Right lobe of liver (tissue), 6 donors: ENCODE measurements around the gene GH1. TPM values are rescaled to one million over a fixed set of nuclear protein-coding genes. Genes with fewer than 3 reads are reported as not detected.

Experiments used
- ATAC-seq, 4 donors: fragments of 200-7000 bp; cut with Tn5 transposase; one replicate each; pipeline ENCODE4 v1.9.1; 2020; ENCODE audit warnings: mild to moderate bottlenecking in 4 of 4, moderate library complexity in 4 of 4
- DNase-seq, 3 donors: peaks; one replicate each; pipeline ENCODE4 v3.0.0-alpha.2; 2020
- H3K27ac ChIP-seq, 3 donors: fragments of 200-600 bp; one replicate each; pipeline ENCODE4 v1.8.0; 2022
- H3K27me3 ChIP-seq, 2 donors: fragments of 200-600 bp; one replicate each; pipeline ENCODE4 v1.8.0; 2022
- H3K36me3 ChIP-seq, 4 donors: fragments of 200-600 bp; sonication (generic) in 1 of 4; one replicate each; pipeline versions ENCODE4 v1.5.1 to v1.8.0; 2017 to 2022; ENCODE audit warnings: control low read depth in 1 of 4
- H3K4me1 ChIP-seq, 4 donors: fragments of 200-600 bp; sonication (generic) in 1 of 4; one replicate each; pipeline versions ENCODE4 v1.5.1 to v1.8.0; 2017 to 2022; ENCODE audit warnings: control low read depth in 1 of 4
- H3K4me3 ChIP-seq, 3 donors: fragments of 200-600 bp; one replicate each; pipeline ENCODE4 v1.8.0; 2022
- H3K9me3 ChIP-seq, 4 donors: fragments of 200-600 bp; sonication (generic) in 1 of 4; one replicate each; pipeline versions ENCODE4 v1.5.1 to v1.8.0; 2017 to 2022; ENCODE audit warnings: control low read depth in 1 of 4
- POLR2A ChIP-seq: fragments of 450-650 bp; IDR thresholded peaks from one replicate; pipeline ENCODE4 v1.6.1; 2017; ENCODE audit warnings: antibody characterized with exemption, mild to moderate bottlenecking
- WGBS: methylation state at CpG from one replicate; pipeline ENCODE4 v1.1.6; 2018; ENCODE audit warnings: low coverage, low lambda C conversion rate; ENCODE audit not compliant: insufficient coverage; ENCODE audit errors: missing lambda C conversion rate; 5-methylcytosine and 5-hydroxymethylcytosine counted together
- intact Hi-C, 2 donors: fragments of 100-400 bp; cut with DNase I; formaldehyde crosslinking; loops; one replicate each; pipeline versions ENCODE4 v1.11.2 to v1.14.1; 2022
- total RNA-seq, 6 experiments: library from RNA; depleted of rRNA in 2 of 6; stranded (reverse); fragments of >200 nt in 2 of 6; fragmentation: NEBNext Ultra II Directional in 3 of 6; extraction: Animal tissue kit (Norgen Biotek cat#: 25700) in 3 of 6; gene quantifications; one replicate each; pipeline versions ENCODE4 v1.1.0 to v1.2.4, GENCODE V29; 2016 to 2023
- TF ChIP-seq, protein P1 (sequence below), 4 donors: fragments of 200-600 bp in 3 of 4; fragments of 450-650 bp in 1 of 4; IDR thresholded peaks; one replicate each; pipeline versions ENCODE4 v1.5.1 to v1.8.0; 2016 to 2022; ENCODE audit warnings: antibody characterized with exemption in 4 of 4, mild to moderate bottlenecking in 2 of 4
- donor health status: DM: no; HTN: yes; CAD: no.
- donor health status: DM: no; HTN: no; CAD: no.
- donor health status: DM: no; HTN: no; CAD: no.
- donor health status: DM: no; HTN: yes; CAD: no.
- donor health status: DM: no; HTN: yes; CAD: no.

GH1 gene
- total RNA-seq, 6 experiments from 2014 or later, result not detected

- ATAC-seq (no peak), DNase-seq (no peak)
- Histone ChIP-seq H3K4me3 (no peak overlapping the region), H3K27me3 (no peaks in the 10 kb centered on the region), H3K4me1 (no peaks in the 10 kb centered on the region), H3K9me3 (no peaks in the 10 kb centered on the region), H3K27ac (no peak overlapping the region), H3K36me3 (no peaks in the 10 kb centered on the region)
- intact Hi-C loops, result loop anchor here in 1 of 2 donors (10.0 kb wide), 1 partner anchor 59 kb away; no protein-coding TSS in a partner anchor
- no CpG with 5 or more reads among the region's 6 CpGs for WGBS
- TF ChIP-seq, protein P1, sequence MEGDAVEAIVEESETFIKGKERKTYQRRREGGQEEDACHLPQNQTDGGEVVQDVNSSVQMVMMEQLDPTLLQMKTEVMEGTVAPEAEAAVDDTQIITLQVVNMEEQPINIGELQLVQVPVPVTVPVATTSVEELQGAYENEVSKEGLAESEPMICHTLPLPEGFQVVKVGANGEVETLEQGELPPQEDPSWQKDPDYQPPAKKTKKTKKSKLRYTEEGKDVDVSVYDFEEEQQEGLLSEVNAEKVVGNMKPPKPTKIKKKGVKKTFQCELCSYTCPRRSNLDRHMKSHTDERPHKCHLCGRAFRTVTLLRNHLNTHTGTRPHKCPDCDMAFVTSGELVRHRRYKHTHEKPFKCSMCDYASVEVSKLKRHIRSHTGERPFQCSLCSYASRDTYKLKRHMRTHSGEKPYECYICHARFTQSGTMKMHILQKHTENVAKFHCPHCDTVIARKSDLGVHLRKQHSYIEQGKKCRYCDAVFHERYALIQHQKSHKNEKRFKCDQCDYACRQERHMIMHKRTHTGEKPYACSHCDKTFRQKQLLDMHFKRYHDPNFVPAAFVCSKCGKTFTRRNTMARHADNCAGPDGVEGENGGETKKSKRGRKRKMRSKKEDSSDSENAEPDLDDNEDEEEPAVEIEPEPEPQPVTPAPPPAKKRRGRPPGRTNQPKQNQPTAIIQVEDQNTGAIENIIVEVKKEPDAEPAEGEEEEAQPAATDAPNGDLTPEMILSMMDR (IDR thresholded peaks at IDR 0.05), result no peak
- no peak for TF ChIP-seq POLR2A
These were observed 27.3 kb upstream of the GH1 start for GRCh38 chr17:63945784-63946439.

DNA sequence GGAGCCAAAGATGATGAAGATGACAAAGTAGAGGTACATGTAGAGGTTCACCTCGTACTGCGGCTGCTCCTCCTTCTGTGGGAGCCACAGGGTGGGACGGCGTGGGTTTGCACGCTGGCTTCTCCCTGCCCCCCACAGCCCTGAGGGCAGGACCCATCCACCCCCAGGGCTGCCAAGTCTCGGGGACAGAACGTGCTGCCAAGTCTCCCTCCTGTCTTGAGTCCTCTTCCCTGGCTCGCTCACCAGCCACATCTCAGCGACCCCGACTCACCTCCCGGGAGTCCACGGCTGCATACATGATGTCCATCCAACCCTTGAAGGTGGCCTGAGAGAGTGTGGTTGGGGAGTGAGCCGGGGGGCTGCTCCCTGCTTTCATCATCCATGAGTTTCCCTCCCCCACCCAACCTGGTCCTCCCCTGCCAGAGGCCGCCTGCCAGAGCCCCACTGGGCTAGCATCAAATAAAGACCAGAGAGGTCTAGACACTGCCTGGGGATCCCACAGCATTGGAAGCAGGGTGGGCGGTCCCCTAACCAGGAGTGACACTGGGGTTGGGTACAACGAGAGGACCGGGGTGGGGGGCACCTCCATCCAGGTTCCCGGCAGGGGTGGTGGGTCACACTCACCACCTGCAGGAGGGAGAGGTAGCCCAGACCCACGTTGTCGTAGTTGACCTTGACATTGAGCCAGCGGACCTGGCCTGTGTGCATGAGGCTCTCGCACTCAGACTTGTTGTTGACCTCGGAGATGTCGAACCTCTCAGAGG lies 26.3 kb upstream of the GH1 start:
- DNase-seq, result peak in 1 of 3 donors; percentile 44
- H3K36me3 ChIP-seq, result no peaks in the 10 kb centered on the region
- no peaks in the 10 kb centered on the region for H3K27me3 ChIP-seq
- no peaks in the 10 kb centered on the region for H3K9me3 ChIP-seq
- H3K4me3 ChIP-seq, result no peak overlapping the region
- H3K4me1 ChIP-seq, result no peaks in the 10 kb centered on the region
- intact Hi-C loops, result loop anchor here in 1 of 2 donors (10.0 kb wide), 1 partner anchor 60 kb away; no protein-coding TSS in a partner anchor
- no peak for ATAC-seq
- TF ChIP-seq, protein P1 (IDR thresholded peaks at IDR 0.05), result no peak
- no peak for TF ChIP-seq POLR2A
- WGBS, result 62% methylated on average over 4 of the region's 24 CpGs
- H3K27ac ChIP-seq, result no peak overlapping the region

GRCh38 chr17:63943745-63944144 lies 25.1 kb upstream of the GH1 start:
- DNase-seq, result no peak
- Histone ChIP-seq H3K36me3 (no peaks in the 10 kb centered on the region), H3K9me3 (no peaks in the 10 kb centered on the region), H3K4me1 (no peaks in the 10 kb centered on the region), H3K27ac (no peak overlapping the region), H3K27me3 (no peaks in the 10 kb centered on the region), H3K4me3 (no peak overlapping the region)
- ATAC-seq, result no peak
- intact Hi-C loops, result loop anchor here in 1 of 2 donors (10.0 kb wide), 1 partner anchor 61 kb away; no protein-coding TSS in a partner anchor
- TF ChIP-seq POLR2A, result no peak
- TF ChIP-seq, protein P1 (IDR thresholded peaks at IDR 0.05), result no peak
- WGBS, result 86% methylated on average over 6 of the region's 9 CpGs

- H3K4me3 ChIP-seq, result no peak overlapping the region
- ATAC-seq, result no peak
- intact Hi-C loops, result loop anchor here in 1 of 2 donors (10.0 kb wide), 1 partner anchor 62 kb away; no protein-coding TSS in a partner anchor
- H3K9me3 ChIP-seq, result no peaks in the 10 kb centered on the region
- no peak for DNase-seq
- H3K36me3 ChIP-seq, result no peaks in the 10 kb centered on the region
- no peak for TF ChIP-seq POLR2A
- TF ChIP-seq, protein P1 (IDR thresholded peaks at IDR 0.05), result no peak
- H3K27ac ChIP-seq, result no peak overlapping the region
- H3K4me1 ChIP-seq, result no peaks in the 10 kb centered on the region
- H3K27me3 ChIP-seq, result no peaks in the 10 kb centered on the region
- WGBS, result 92% methylated on average over 5 of the region's 21 CpGs
These were observed 23.8 kb upstream of the GH1 start for GRCh38 chr17:63942309-63942985.
